Superior temporal gyrus (tissue), 1 donor: ENCODE measurements around the gene ULK2.
"Not testable (repeated sequence)": the region's sequence is repeated elsewhere in the genome, so short reads cannot be mapped to it uniquely, and the experiment has no call there.

Experiments used
- DNase-seq: peaks from one replicate; pipeline ENCODE4 v3.0.0-alpha.2; 2016; ENCODE audit errors: extremely low spot score

ULK2 gene

DNA sequence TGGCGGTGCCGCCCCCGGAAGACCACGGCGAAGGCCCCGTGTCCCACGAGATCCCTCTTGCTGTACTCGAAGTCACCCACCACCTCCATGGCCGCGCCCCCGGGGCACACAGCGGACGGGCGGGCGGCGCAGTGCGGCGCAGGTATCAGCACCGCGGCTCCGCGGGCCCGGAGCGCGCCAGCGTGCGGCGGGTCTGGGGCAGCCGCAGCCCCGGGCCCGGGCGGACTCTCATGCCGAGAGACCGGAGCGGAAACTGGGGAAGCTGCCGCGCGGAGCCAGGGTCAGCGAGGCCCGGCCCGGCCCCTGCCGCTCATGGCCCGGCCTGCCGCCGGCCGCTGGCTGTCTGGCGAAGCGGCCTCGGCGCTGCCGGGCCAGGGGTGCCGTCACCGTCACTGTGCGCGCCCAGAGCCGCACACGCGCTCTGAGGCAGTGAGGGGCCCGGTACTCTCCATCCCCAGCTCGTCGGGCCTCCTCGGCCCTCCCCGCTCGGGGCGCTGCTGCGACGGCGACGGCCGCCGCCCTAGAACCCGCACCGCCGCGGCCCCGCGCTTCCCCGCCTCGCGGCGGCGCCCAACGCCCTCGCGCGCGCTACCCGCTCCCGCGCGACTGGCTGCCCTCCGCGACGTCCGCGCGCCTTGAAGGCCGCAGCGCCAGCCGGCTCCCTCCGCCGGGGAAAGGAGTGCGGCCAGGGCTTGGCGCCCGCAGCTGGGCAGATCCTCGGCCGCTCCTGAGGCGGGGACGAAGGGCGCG, at the start of gene ULK2:
TSS of gene ULK2 (minus strand) at position 608 of the 750 bp plus-strand sequence. CDS start at position 89, 519 bp downstream.
- peak; percentile 72 for DNase-seq

DNA sequence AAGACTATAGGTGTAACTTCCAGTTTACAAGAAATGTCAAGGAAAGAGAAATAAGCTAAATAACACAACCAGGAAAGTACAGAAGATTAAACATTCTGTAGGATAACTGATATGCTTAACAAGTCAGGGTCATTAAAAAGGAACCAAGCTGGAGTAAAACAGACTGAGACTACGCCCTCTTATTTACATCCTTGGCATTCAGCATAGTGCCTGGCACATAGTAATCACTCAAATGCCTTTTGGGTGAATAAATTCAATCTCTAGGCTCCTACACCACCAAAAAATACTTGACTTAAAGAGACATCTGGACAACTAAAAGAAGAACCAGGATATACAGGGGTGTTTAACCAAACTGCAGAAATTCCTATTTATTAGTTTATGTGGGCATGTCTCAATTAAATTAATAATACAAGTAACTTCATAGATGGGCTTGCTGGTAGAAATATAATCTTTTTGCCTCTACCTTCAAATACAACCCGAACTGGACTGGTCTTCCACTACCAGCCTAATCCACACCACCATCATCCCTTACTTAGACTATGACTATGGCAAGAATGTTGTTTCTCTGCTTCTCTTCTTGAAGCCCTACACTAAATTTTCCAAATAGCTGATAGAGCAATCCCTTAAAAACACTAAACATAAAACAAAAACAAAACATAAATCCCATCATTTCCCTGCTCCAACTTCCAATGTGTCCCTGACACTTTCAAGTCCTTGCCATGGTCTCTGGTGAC, 47.7 kb upstream of the ULK2 start:
- DNase-seq = no peak

DNA sequence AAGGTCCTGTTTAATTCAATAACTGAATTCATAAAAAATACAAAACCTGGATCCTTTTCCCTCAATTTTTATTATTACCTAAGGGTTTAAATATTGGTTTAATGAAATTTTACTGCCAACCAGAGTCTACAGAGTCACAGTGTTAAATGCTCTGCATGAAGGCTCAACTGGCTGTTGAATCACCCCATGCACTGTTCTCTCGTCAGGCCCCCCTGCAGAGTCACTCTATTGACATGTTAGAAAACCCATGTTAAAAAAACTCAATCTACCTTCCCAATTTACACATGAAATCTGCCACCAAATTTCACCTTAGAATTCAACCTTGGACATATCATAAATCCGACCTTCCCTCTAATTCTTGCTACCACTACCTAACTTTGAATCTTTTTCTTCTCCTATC, 43.3 kb upstream of the ULK2 start:
- no peak for DNase-seq

DNA sequence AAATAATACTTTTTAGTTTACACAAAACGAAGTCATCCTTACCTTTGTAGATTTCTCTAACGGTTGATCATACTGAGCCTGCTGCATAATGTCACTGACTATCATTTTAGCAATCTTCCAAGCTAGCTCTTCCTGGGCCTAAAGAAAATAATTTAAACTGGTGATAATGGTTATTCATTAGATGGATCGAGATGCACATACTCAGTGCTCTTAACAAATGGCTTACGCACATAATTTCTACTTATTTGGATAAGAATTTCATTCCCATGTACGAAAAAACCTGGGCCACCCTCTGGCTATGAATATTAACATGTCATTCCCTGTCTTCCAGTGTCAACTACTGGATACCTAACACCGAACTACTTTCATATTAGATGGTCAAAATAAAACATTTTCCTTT, 41.4 kb upstream of the ULK2 start:
- DNase-seq = no peak

DNA sequence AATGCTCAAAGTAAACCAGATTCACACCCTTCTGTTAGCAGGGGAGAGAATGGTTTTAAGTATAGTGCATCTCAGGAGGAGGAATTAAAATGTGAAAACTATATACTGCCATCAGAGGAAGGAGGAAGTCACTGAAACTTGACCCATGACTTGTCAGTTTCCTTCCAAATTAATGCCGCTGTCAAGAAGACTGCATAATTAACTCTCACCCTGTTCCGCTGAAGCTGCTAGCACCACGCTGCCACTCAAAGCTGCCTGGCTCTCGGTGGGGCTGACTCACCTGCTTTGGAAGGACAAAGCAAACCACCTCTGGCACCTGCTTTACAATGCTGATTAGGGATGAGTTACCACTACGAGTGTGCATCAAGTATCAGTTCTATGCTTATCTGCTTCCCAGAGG, 37.8 kb upstream of the ULK2 start:
- no peak for DNase-seq

DNA sequence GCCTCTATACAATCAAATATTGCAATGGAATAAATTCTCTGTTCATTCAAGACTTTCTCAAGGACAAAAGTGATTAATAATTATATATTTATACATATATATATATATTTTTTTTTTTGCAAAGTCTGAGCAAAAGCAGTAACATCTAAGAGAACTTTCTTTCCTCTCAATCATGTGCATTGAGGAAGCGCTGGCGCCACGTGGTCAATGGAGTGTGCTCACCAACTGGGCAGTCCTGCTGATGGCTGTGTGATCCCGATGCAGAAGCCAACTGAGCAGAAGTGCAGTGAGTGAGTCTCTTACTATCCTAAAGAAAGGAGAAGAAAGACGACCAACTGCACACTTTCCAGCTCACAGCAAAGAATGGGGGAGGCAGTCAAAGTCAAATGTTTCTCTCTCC, 37.2 kb upstream of the ULK2 start:
- no peak for DNase-seq

DNA sequence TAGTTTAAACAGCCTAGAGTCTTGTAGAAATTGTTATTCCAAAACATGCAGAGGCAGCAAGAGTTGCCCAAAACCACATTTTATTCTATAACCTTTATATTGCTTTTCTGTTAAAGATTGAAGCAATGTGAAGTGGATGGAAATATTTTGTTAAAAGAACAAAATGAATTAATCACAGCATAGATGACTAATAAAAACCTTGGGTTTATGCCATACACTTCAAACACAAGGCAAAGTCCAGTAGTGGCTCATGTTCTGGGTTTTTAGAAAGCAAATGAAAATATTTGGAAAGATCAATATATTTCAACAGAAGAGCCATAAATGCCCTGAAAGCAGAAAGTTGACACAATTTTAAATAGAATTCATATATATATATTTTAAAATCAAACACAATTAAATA, 36.7 kb upstream of the ULK2 start:
- no peak for DNase-seq

DNA sequence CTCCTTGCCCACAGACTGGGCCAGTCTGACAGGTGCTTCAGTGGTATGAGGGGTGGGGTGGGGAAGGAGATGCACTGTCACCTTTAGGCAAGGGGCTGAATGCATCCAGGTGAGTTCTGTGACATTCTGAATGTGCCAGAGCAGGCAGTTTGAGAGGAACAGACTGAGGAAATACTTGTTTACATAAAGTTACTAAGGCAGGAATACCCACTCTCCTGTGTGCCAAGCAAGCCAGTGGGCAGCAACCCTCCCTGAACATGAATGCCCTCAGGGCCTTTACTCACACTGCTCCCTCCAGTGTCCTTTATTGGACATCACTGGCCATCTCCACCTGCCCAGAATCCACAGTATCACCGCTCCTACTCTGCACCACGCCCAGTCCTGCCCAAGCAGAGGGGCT, 33.1 kb upstream of the ULK2 start:
- no peak for DNase-seq

DNA sequence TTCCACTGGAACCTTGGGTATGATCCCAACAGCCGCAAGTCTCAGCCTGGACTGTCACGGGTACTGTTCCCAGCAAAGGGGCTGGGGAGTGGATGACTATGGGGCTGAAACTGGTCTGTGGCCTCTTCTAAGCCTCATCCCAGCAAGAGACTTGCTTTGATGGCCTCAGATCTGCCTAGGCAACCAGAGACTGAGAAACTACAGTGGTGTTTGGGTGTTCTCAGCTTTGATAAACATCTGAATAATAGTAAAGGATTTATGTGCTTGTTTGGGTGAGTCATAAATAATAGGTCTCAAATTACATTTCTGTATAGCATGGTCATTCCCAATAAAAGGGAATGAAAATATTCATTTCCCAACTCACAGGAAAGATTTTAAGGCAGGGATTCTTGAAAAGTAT, 30.2 kb upstream of the ULK2 start:
- no peak for DNase-seq

DNA sequence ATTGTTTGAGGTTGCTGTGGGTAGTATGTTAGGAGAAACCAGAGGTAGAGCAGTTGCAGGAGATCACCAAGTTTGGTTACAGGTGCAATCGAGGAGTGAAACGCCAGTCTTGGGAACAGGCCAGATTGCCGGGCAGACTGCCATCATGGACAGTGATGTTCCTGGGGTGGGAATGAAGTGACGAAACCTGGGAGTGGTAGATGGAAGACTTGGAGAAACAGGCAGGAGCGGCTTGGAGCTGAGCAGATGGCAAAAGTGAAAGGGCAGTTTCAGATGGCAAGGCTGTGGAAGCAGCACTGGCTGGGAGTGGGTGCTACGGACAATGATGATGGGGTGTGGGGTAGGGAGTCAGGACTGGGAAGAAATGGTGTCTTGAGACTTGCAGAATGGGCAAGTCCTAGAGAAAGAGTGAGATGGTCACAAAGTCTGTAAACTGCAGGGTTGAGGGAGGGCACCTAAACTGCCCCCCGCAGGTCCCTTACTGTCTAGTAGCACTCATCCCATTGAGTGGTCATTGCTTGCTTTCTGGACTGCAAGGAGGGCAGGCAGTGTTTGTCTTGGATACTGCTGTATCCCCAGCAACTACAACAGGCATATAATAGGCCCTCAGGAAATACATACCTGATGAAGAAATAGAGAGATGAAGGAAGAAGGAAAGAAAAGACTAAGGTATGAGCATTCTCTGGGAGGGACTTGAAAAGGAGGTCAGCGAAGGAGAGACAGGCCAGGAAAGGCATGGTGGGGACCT, 29.5 kb upstream of the ULK2 start:
- no peak for DNase-seq

DNA sequence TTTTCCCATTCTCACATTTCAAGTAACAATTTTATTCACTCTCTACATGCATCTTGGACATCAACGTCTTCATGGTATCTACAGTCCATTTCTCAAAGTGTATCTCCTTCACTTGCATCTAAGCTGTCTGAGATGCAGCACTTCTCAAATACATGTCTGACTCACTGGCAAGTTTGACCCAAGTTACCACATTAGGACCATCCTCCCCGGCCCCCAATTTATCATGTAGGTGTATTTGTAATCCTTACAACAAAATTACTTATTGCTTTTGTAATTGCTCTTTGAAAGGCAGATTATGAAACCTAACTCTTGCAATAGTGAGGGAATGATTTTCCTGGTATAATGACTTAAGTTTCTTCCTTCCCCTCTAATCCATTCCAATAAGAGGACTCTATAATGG, 28.9 kb upstream of the ULK2 start:
- DNase-seq = no peak

DNA sequence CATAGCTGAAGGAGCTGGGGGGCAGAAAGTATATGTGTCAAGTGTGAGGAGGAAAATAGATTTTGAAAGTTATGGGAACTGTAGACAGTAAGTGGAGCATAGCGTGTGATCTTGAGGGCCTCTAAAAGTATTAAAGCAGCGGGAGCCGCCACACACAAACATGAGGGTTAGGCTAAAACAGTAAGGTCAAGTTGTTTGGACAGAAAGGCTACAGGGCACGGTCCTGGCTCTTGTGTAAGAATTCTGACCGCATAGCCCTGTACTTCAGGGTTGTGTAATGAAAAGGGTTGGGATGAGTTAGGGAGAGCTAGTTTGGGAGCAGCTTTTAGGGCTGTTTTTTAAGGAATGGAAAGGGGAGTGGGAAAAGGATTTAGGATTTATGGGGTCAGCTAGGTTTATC, 22.8 kb upstream of the ULK2 start:
- not testable (repeated sequence) for DNase-seq

DNA sequence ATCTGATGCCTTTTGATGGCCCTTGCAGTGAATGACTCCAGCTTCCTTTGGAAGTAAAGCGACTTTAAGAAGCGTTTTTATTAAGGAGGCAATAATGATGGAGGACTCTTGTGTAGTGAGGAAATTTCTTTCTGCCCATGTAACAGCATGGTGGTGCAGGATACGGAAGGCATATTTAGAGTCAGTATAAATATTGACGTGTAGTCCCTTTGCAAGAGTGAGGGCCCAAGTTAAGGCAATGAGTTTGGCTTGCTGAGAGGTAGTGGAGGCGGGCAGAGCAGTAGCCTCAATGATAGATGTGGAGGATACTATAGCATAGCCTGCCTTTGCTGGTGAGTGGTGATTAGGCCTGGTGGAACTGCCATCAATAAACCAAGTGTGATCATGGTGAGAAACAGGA, 22.3 kb upstream of the ULK2 start:
- not testable (repeated sequence) for DNase-seq

DNA sequence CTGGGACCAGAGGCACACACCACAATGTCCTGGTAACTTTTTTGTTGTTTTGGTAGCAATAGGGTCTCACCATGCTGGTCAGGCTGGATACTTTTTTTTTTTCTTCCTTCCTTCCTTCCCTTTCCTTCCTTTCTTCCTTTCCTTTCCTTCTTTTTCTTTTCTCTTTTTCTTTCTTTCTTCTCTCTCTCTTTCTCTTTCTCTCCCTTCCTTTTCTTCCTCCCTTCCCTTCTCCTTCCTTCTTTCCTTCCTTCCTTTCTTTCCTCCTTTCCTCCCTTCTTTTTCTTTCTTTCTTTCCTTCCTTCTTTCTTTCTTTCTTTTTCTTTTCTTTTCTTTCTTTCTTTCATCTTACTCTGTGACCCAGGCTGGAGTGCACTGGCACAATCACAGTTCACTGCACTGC, 18.4 kb upstream of the ULK2 start:
- DNase-seq = no peak

DNA sequence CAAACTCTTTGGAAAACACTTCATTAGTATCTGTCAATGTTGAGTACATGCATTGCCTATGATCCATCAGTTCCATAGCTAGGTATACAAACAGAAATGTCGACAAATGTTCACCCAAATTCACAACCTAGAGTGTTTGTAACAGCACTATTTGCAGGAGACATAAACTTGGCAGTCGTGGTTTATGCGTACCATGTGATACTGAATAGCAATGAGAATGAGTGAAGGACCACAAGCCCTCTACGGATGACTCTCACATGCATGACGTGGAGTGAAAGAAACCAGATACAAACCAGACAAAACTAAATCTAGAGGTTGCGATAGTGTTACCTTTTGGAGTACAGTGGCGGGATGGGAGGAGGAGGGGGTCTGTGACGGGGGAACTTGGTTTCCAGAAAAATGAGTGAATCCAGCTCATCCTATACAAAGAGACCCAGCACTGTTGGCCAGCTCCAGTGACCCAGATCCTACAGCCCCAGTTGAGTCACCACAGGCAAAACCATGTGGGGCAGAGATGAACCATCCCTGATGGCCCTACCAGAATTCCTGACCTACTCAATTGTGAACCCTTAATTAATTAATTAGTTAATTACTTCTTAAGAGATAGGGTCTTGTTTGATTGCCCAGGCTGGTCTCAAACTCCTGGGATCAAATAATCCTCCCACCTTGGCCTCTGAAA, 15.9 kb upstream of the ULK2 start:
- DNase-seq = no peak

DNA sequence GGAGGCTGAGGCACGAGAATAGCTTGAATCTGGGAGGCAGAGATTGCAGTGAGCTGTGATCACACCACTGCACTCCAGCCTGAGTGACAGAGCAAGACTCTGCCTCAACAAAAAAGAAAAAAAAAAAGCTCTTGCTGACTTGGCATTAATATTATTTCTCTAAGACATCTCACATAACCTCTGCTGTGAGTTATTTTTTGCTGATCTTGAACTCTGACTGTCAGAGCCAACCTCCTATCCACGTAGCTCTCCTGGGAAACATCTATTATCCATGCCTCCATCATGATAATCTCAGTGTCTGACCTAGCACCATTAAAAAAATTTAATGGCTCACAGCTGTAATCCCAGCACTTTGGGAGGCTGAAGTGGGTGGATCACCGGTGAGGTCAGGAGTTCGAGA, 12.7 kb upstream of the ULK2 start:
- DNase-seq = no peak

DNA sequence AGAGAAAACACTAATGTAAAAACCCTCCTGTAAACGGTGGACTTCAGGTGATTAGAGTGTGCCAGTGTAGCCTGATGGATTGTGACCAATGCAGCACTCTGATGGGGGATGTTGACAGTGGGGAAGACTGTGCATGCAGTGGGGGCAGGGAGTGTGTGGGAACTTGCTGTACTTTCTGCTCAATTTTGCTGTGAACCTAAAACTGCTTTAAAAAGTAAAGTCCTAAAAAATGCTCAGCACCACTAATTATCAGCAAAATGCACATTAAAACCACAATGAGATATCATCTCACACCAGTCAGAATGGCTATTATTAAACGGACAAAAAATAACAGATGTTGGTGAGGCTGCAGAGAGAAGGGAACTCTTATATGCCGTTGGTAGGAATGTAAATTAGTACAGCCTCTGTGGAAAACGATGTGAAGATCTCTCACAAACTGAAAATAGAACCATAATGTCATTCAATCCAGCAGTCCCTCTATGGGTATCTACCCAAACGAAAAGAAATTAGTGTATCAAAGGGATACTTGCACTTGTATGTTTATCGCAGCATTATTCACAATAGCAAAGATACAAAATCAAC, 9.7 kb upstream of the ULK2 start:
- DNase-seq = no peak

DNA sequence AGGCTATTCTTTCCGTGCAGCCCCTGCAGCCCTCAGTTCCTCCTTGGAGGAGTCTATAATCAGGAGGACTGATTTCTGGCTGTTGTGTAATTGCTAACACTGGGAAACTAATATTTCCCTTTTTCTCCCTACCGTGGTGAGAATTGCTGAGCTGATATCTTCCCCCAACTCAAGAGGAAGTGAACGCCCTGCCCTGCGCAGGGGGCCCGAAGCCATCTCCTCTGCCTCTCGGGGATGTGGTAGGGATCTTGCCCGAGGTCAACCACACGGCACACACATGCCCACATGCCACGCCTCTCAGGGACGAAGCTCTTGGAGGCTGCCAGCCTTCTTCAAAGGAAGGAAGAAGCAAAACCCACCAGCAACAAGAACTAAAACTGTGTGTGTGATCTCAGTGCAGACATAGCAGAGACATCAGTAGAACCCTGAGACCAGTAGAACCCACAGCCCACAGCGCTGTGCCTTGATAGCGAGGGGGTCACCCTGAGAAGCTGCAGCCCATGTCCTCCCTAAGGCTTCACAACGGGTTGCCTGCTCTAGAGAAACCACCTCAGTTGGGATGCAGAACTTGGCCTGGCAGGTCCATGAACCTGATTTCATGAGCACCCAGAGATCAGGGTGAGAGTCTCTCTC, 8.9 kb upstream of the ULK2 start:
- DNase-seq = peak; percentile 20

DNA sequence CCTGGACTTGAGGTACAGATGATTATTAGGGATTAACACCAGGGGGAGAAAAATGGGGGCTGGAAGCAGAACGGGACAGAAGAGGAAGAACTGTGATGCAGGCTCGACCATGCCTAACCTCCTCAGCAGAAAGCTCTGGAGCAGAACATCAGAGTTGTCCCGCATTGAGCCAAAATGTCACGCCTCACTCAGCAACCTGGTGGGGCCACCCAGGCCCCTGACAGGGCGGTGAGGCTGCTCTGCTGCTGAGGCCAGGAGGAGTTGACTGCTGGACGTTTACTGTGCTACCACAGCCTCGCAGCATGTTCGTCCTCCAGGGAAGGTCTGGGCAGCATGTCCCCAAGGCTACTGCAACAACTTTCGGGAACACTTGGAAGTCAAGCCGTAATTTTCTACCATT, 6.5 kb upstream of the ULK2 start:
- no peak for DNase-seq

DNA sequence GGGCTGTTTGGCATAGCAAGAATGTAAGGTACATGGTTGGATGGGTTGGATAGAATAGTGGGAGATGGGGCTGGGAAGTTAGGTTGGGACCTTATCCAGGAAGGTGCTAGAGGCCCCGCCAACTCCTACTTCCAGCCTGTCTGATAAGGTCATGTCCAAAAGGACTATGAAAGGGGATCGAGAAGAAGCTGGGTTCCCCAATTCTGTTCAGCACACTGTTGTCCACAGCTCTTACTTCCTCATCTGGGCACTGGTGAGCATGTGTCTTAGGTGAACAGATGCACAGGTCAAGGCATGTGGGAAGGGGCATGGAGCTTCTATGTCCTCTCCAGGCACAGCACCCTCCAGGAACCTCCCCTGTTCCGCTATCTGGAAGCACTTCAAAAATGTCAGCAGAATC, 5.6 kb upstream of the ULK2 start:
- DNase-seq = no peak

DNA sequence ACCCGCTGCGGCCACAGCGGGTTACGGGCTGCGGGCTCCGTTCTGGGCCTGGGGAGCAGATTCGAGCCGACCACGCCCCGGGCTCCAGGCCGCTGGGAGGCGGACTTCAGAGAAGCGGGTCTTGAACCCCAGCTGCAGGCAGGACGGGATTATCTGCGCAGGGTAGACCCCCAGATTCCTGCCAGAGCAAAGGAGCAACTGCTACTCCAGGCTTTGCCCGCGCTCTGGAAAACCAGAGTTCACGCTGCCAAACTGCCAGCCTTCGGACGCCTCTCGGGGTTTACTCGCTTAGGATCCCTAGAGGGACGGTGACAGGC, 301 bp upstream of the ULK2 start:
- no peak for DNase-seq

DNA sequence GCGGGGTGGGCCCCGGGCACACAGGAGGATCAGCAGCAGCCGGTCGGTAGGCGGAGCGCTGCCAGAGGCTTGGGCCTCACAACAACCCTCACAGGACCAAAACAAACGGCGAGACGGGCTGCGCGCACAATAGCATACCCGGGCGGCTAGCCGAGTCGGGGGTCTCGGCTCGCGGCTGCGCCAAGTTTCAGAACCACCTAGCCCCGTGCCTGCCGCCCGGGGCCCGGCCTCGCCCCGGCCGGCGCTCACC, 732 bp downstream of the ULK2 start:
- DNase-seq = peak; percentile 75
